Measurements from ENCODE around the gene SSH2.
"Not testable (repeated sequence)": the region's sequence is repeated elsewhere in the genome, so short reads cannot be mapped to it uniquely, and the experiment has no call there.

SSH2 gene, protein sequence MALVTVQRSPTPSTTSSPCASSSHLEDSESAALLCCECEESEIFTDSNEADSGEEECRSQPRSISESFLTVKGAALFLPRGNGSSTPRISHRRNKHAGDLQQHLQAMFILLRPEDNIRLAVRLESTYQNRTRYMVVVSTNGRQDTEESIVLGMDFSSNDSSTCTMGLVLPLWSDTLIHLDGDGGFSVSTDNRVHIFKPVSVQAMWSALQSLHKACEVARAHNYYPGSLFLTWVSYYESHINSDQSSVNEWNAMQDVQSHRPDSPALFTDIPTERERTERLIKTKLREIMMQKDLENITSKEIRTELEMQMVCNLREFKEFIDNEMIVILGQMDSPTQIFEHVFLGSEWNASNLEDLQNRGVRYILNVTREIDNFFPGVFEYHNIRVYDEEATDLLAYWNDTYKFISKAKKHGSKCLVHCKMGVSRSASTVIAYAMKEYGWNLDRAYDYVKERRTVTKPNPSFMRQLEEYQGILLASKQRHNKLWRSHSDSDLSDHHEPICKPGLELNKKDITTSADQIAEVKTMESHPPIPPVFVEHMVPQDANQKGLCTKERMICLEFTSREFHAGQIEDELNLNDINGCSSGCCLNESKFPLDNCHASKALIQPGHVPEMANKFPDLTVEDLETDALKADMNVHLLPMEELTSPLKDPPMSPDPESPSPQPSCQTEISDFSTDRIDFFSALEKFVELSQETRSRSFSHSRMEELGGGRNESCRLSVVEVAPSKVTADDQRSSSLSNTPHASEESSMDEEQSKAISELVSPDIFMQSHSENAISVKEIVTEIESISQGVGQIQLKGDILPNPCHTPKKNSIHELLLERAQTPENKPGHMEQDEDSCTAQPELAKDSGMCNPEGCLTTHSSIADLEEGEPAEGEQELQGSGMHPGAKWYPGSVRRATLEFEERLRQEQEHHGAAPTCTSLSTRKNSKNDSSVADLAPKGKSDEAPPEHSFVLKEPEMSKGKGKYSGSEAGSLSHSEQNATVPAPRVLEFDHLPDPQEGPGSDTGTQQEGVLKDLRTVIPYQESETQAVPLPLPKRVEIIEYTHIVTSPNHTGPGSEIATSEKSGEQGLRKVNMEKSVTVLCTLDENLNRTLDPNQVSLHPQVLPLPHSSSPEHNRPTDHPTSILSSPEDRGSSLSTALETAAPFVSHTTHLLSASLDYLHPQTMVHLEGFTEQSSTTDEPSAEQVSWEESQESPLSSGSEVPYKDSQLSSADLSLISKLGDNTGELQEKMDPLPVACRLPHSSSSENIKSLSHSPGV (N-terminal part only)

DNA sequence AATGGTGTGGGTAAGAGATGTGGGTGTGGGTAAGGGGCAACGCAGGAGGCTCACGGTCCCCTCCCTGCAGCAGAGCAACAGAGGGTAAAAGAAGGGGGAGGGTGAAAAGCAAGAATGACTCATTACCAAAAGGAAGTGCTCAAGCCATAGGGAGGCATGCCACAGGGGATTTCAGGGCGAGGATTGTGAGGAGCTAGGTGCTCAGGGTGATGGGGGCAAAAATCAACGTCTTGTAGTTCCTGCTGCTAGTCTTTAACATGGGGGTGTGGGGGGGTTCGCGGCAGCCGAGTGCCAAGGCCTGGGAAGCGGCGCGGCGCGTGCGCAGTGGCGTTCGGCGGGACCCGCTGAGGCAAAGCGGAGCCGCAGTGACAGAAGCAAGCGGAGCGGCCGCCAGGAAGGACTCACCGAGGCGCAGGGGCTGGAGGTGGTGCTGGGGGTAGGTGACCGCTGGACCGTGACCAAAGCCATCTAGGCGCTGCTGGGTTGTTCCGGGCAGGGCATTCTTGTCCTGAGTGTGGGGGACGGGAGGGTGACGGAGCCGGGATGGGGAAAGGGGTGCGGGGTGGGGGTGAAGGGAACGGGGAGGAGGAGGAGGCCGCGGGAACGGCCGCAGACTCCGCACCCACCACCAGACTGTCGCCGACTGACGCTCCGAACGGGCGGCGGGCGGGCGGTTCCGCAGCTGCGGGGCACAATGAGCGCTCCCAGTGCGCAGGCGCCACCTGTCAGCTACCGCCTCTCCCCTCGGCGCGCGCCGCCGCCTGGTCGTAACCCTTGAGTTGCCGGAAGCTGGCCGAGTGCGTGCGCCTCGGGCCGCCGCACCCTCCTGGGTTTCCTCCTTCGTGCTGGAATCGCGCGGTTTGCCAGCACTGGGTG is at the start of gene SSH2:
Gene SSH2 (minus strand): TSS at position 696 of the 876 bp plus-strand sequence. CDS start 228 bp downstream, at position 468.
- peak; percentile 94 for DNase-seq

DNA sequence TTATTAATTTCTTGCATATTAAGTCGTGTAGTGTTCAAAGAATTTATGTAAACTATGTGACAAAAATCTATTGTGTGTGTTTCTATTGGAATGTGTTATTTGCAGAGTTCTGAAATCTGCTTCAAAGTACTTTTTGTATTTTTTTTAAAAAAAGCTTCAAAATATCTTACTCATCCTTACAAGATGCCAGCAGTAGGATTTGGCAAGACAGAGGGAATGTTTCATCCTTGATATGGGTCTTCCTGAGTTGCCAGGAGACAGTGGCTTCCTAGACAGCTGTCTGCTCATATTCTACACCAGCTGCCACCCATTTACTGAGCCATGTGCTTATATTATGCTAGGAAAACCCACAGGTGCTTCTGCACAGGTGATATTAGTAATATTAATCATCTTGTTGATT is 47.8 kb upstream of the SSH2 start:
- peak; percentile 55 for DNase-seq

DNA sequence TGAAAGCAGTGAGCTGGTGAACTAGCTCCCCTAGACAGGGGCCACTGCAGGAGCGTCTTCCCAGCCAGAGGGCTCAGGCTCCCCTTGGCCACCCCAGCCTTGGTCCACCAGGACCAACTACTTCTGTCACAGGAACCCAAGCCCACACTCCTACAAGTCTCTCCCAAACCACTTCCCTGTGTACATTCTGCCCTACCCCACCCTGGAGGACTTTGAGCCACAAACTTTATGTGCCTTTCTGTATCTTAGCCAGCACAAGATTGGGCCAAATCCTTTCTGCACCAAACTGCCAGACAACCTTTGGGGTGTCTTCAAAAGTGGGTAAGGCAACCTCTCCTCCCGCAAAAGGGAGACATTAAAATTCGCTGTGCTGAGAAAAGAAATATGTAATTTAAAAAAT is 43.0 kb upstream of the SSH2 start:
- DNase-seq, result no peak

DNA sequence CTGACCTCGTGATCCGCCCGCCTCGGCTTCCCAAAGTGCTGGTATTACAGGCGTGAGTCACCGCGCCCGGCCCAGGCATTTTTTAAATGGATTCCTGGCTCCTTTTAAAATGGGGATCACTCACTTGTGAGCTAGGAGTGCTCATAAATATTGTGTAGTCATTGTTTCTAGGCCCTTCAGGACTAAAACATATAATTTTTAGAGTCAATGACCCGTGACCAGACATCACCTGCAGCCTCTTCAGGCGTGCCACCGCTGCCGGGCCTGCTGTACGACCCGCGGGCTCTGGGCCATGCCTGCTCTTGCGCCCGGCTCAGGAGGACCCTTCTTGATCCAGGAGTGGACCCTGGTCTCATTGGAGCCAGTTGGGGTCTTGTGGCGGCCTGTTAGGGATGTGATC is 42.2 kb upstream of the SSH2 start:
- DNase-seq, result no peak

DNA sequence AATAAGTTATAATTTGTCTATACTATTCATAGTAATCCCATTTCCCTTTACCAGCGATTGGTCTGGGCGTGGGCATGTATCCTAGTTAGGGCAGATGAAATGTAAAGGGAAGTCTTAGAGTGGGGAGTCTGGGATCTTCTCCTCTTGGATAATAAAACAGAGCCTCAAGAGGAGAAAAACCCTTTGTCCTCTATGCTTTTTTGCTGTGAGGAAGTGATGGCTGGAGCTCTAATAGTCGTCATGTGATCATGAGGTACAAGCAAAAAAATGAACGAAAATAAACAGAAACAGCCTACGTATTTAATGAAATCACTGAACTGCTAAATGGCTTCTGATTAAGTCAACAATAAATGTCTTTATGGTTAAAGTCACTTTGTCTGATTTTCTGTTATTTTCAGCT is 38.2 kb upstream of the SSH2 start:
- DNase-seq, result no peak

DNA sequence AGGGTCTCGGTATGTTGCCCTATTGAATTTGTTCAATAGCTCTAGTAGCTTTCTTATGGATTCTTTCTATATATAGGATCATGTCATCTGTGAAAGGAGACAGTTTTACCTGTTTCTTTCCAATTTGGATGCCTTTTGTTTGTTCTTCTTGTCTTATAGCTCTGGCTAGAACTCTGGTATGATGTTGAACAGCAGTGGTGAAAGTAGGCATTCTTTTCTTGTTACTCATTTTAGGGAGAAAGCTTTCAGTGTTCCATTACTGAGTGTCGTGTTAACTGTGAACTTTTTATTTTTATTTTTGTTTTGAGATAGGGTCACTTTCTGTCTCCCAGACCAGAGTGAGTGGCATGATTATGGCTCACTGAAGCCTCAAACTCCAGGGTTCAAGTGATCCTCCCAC is 32.6 kb upstream of the SSH2 start:
- DNase-seq, result no peak

DNA sequence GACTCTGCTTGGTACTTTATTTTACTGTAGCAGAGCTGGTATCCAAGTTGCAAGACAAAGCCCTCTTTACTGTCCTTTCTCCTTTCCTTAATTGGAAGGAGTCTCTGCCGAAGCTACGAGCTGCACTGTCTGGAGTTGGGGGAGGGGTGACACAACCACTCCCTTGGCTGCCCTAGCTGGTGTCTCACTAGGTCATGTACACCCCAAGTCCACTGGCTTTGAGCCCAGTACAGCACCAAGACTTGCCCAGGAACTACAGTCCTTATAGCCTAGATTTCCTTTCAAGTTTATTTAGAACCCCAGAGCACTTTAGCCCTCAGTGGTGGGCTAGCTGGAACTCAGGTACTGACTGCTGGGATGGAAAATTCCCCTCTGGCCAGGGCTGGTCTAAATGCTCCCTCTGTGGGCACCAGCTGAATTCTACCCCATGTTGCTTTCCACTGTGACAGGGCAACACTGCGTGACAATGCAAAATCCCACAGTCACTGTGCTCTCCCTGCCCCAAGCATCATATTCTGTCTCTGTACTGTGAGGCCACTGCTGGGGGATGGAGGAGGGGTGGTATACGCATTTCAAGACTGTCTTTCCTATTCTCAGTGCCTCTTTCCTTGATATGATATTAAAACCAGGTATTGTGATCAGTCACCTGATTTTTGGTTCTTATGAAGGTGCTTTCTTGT is 29.8 kb upstream of the SSH2 start:
- DNase-seq, result no peak

DNA sequence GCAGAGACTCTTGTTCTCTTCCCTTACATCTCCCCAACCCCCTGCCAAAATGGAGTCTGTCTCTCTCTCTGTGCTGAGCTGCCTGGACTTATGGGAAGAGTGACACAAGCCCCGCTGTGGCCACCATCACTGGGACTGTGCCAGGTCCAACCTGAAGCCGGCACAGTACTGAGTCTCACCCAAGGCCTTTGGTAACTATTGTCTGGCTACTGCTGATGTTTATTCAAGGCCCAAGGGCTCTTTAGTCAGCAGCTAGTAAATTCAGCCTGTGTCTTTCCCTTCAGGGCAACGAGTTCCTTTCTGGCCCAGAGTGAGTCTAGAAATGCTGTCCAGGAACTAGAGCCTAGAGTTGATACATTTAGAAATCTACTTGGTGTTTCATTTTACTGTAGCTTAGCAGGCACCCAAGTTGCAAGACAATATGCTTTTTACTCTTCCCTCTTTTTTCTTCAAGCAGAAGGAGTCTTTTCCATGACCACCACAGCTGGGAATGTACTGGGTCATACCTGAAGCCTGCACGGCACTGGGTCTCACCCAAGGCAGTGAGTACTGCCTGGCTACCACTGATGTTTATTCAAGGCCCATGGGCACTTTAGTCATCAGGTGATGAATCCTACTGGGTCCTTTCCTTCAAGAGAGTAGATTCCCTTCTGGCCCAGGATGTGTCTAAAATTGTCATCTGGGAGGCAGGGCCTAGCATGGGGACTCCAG is 29.1 kb upstream of the SSH2 start:
- no peak for DNase-seq

DNA sequence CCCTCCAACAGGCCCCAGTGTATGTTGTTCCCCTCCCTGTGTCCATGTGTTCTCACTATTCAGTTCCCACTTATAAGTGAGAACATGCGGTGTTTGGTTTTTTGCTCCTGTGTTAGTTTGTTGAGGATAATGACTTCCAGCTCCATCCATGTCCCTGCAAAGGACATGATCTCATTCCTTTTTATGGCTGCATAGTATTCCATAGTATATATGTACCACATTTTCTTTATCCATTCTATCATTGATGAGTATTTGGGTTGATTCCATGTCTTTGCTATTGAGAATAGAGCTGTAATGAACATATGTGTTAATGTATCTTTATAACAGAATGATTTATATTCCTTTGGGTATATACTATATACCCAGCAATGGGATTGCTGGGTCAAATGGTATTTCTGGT is 27.5 kb upstream of the SSH2 start:
- not testable (repeated sequence) for DNase-seq

DNA sequence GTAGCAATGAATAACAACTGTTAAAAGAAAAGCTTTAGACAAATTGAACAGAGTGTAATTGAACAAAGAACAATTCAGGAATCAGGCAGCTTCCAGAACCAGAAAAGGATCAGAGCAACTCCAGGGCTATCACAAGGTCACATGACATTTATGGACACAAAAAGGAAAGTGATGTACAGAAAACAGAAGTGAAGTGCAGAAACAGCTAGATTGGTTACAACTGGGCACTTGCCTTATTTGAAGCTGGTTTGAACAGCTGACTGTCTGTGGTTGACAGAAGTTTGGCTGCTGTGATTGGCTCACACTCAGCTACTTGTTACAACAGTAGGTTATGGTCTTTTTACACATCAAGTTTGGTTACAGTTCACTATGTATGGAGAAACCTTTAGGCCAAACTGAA is 26.2 kb upstream of the SSH2 start:
- no peak for DNase-seq

DNA sequence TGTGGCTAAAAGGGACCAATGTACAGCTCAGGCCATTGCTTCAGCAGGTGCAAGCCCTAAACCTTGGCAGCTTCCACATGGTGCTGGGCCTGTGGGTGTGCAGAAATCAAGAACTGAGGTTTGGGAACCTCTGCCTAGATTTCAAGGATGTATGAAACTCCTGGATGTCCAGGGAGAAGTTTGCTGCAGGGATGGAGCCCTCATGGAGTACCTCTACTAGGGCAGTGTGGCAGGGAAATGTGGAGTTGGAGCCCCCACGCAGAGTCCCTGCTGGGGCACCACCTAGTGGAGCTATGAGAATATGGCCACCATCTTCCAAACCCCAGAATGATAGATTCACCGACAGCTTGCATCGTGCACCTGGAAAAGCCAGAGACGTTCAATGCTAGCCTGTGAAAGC is 24.4 kb upstream of the SSH2 start:
- DNase-seq, result no peak

DNA sequence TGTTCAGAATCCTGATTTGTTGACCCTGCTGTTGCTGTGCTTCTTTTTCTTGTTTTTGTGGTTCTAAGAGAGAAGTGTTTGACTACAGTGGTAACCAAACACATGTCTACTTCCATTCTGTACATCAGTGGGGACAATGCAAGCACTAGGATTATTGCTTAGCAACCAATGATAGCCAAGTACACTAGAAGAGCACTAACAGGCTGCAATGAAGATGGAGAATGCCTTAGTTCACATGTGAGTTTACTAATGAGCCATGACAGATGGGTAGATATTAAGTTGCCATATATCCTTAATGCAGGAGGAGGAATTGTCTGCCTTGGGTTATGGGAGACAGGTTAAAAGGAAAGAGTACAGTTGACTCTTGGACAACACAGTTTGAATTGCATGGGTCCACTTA is 19.7 kb upstream of the SSH2 start:
- DNase-seq, result peak; percentile 23

DNA sequence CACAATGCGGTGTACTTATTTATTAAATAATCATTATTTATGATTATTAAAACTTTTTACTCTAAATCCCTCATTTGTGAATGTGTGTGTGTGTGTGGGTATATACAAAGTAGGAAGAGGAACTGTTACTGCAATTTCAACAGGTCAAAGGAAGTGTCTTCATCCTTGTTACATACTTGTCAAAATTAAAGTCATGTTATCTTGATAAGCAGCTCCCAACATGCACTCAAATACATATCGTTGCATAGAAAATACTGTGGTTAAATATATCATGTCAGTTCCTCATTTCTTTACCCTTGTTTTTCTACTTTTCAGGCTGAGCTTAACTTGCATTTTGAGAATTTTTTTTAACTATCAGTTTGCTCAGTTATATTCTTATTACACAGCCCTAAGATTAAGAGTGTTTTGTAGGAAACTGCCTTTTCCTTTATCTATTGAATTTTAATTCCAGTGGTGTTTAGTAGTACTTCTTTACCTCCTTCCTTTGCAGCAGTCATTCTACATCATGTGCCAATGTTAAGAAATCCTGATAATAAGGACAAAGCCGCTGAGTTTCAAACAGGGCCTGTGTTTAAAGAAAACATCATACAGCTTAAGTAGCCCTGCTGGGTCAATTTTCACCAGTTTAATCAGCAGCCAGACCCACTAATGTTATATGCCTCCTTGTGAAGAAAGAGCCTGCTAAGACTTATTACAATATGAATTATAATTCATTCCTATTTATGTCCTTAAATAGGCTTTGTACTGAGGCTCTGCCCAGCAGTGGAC is 18.6 kb upstream of the SSH2 start:
- no peak for DNase-seq

DNA sequence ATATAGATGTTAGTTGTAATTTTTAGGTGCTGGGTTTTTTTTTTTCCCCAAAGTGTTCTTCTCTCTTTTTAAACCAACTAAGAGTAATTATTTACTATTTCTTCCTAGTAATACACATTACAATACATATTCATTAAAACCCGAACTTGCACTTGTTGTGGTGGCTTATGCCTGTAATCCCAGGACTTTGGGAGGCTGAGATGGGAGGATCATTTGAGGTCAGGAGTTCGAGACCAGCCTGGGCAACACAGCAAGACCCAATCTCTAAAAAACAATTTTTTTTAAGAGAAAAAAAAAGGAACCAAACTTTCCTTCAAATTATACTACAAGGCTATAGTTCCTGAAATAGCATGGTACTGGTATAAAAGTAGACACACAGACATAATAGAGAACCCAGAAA is 15.3 kb upstream of the SSH2 start:
- DNase-seq, result no peak

DNA sequence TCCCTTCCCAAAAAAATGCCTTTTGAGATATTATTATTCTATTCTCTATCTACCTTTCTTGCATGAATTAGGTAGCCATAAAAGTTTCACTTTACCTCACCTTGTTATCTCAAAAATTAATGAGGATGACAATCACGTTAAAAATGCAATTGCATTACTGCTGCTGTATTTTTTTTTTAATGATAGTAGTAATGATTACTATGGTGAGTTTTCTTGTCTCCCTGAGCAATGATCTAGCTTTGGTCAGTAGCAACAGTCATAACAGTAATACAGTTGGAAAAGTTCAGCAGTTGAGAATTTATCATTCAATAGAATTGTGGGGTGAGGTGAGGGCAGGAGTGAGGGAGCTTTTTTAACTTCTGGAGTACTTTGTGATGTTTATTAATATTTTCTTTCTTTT is 11.3 kb upstream of the SSH2 start, which contains the start of gene EFCAB5:
Gene EFCAB5 (plus strand): TSS at position 301 of the 400 bp plus-strand sequence. CDS start 163 bp downstream, outside the sequence.
- DNase-seq, result no peak

DNA sequence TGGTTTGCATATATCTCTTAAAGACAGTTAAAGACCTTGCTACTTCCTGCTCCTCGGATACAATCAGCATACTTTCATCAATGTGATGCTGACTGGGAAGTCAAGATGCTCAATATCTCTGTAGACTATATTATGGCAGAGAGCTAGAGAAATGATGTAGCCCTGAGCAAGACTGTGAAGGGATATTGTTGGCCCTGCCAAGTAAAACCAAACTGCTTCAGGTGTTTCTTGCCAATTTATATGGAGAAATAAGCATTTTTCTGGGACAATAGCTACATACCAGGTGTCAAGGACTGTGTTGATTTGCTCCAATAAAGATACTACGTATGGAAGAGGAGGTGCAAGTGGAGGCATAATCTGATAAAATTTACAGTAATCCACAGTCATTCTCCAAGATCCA is 6.7 kb upstream of the SSH2 start:
- DNase-seq, result no peak

DNA sequence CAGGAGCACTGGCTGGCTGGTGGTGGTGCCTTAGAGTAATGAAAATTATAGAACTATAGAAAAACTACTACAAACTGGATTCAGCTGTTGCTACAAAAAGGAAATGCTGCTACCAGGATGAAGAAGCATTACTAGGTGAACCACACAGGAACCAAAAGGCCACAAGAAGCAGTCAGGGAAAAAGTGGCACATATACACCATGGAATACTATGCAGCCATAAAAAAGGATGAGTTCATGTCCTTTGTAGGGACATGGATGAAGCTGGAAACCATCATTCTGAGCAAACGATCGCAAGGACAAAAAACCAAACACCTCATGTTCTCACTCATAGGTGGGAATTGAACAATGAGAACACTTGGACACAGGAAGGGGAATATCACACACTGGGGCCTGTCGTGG is 5.9 kb upstream of the SSH2 start:
- not testable (repeated sequence) for DNase-seq

DNA sequence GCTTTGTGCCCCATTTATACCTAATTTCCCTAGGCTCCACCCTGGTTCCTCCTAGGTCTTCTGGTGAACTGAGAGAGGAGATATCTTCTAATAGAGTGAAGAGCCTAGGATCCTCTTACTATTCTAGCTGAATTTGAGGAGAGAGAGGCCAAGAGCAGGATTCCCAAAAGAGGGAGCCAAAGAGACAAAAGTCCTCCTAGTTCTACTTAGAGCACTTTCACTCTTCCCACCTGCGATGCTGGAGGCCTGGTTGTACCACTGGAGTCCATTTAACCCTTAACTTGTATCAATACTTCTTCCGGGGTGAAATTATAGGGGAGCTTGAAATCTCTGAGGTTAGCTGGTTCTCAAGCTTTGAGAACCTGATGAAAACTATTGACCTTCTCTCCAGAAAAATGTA is 3.4 kb upstream of the SSH2 start:
- DNase-seq, result no peak

DNA sequence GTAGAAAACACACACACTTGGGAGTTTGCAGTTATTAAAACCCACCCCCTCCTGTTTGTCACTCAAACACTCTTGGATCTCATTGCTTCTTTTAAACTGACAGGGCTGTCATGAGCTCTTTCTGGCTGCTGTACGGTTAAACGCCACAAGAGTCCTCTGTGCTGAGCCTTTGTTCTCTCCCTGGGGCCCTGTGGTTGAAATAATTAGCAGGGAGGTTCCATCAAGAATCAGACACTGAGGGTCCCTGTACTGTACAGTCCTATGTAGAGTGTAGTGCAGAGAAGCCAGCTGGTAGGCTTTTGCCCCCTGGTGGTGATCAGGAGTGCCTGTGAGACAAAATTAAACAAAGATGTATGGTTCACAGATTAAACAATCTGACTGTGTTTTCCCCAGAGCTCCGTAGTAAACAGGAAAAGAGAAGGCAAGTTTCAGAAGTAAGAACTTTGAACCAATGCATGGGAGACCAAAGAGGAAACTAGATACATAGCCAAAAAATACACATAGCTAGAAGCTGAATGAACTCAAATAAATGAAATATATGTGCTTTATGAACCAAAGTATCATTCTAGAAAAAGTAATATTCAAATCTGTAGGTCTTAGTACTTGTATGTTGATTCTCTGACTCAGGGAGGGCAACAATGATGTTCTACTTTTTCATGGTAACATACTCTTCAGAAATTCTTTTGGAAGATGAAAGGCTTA is 1.4 kb upstream of the SSH2 start:
- peak; percentile 92 for DNase-seq

Measured in NCI-H2171 (cell line).